Activated T-helper 17 cell treated with anti-CD3 and anti-CD28 coated beads, Interleukin-2, amount 50 U/mL, for 72 hours (primary cell): ENCODE data around the gene AKIRIN2. TPM values are rescaled to one million over a fixed set of nuclear protein-coding genes. Genes with fewer than 3 reads are reported as not detected.
"Not testable (repeated sequence)": the region's sequence is repeated elsewhere in the genome, so short reads cannot be mapped to it uniquely, and the experiment has no call there.

Source experiments
- ATAC-seq: fragments of 150-1000 bp; cut with Tn5 transposase; replicated peaks from 2 replicates; pipeline ENCODE4 v1.10.0; 2021; ENCODE audit warnings: mild to moderate bottlenecking, moderate library complexity
- H3K27ac Mint-ChIP-seq: one replicate; pipeline ENCODE4 v1.8.0; 2022; ENCODE audit warnings: mixed read lengths
- H3K27me3 Mint-ChIP-seq: one replicate; pipeline ENCODE4 v1.8.0; 2022; ENCODE audit warnings: mixed read lengths
- H3K36me3 Mint-ChIP-seq: one replicate; pipeline ENCODE4 v1.8.0; 2022; ENCODE audit warnings: low read depth, mild to moderate bottlenecking, mixed read lengths
- H3K4me1 Mint-ChIP-seq: one replicate; pipeline ENCODE4 v1.8.0; 2022; ENCODE audit warnings: mixed read lengths
- H3K4me3 Mint-ChIP-seq: one replicate; pipeline ENCODE4 v1.8.0; 2022; ENCODE audit warnings: mild to moderate bottlenecking, mixed read lengths
- H3K9me3 Mint-ChIP-seq: one replicate; pipeline ENCODE4 v1.8.0; 2022; ENCODE audit warnings: mixed read lengths
- total RNA-seq, 2 donors: library from RNA; stranded (reverse); gene quantifications; one replicate each; pipeline ENCODE4 v1.2.3, GENCODE V29; 2022

Gene AKIRIN2
- total RNA-seq, 2 donors from 2014 or later = 80.5 to 82.2 TPM

GRCh38 chr6:87724983-87725811 lies 23.2 kb upstream of the AKIRIN2 start:
- Mint-ChIP-seq H3K4me1 (peaks cover 38% of the 10 kb centered on the region), H3K27me3 (no peaks in the 10 kb centered on the region), H3K9me3 (no peaks in the 10 kb centered on the region), H3K27ac (peak overlapping the region; percentile 25), H3K36me3 (no peaks in the 10 kb centered on the region), H3K4me3 (peak overlapping the region; percentile 47)
- ATAC-seq = peak; percentile 56

GRCh38 chr6:87723170-87724078 lies 21.4 kb upstream of the AKIRIN2 start:
- Mint-ChIP-seq H3K27ac (no peak overlapping the region), H3K4me1 (peaks cover 30% of the 10 kb centered on the region), H3K4me3 (peak overlapping the region; percentile 50), H3K9me3 (no peaks in the 10 kb centered on the region), H3K36me3 (no peaks in the 10 kb centered on the region), H3K27me3 (no peaks in the 10 kb centered on the region)
- peak; percentile 62 for ATAC-seq

- no peak for ATAC-seq
- H3K27me3 Mint-ChIP-seq = no peaks in the 10 kb centered on the region
- H3K27ac Mint-ChIP-seq = no peak overlapping the region
- peaks cover 31% of the 10 kb centered on the region for H3K4me1 Mint-ChIP-seq
- peak overlapping the region; percentile 50 for H3K4me3 Mint-ChIP-seq
- H3K36me3 Mint-ChIP-seq = no peaks in the 10 kb centered on the region
- no peaks in the 10 kb centered on the region for H3K9me3 Mint-ChIP-seq
Measured at GRCh38 chr6:87722540-87723169, 20.6 kb upstream of the AKIRIN2 start.

DNA sequence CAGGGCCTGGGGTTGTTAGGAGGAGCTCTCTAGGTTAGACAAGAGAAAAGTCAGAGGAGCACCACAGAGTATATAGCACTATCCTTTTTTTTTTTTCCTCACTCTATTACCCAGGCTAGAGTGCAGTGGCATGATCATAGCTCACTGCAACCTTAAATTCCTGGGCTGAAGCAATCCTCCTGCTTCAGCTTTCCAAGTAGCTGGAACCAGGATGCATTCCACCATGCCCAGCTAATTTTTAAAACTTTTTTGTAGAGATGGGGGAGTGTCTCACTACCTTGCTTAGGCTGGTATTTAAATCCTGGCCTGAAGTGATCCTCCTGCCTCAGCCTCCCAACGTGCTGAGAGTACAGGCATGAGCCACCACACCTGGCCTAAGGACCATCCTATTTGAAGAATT lies 19.3 kb upstream of the AKIRIN2 start:
- Mint-ChIP-seq H3K4me1 (peaks cover 29% of the 10 kb centered on the region), H3K4me3 (no peak overlapping the region), H3K27me3 (no peaks in the 10 kb centered on the region), H3K36me3 (no peaks in the 10 kb centered on the region), H3K27ac (no peak overlapping the region), H3K9me3 (no peaks in the 10 kb centered on the region)
- ATAC-seq = no peak

- ATAC-seq = peak; percentile 56
- Mint-ChIP-seq H3K27ac (peak overlapping the region; percentile 36), H3K9me3 (no peaks in the 10 kb centered on the region), H3K4me3 (no peak overlapping the region), H3K4me1 (peaks cover 26% of the 10 kb centered on the region), H3K27me3 (no peaks in the 10 kb centered on the region), H3K36me3 (no peaks in the 10 kb centered on the region)
Measured at GRCh38 chr6:87718662-87719433, 16.8 kb upstream of the AKIRIN2 start.

DNA sequence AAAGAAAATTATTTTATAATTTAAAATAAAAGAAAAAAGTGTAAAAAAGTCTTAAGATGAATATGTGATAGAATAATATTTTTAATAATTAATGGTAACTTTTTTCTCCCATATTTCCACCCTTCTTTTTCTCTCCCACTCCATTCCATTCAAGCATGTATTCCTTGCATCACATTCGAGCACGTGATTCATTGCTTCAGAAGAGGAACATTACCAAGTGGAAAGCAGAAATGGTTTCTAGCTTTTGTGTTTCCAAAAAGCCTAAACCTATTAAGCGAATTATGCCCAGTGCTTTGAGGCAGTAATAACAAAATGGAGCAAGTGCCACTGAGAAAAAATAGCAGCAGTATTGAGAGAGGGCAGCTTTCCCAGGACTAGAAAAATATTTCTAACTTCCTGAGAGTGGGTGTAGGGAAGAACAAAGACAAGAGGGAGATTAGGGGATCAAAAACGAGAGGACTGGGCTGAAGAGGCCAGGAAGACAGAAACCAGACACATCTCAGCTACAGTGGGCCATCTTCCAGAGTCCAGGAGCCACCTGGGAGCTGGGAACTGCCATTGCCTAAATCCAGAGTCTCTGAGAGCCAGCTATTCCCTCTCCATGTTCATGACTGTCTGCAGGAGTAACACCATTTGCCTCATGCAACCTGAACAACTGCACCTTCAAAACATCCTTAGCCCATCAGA lies 15.0 kb upstream of the AKIRIN2 start:
- H3K4me1 Mint-ChIP-seq = peaks cover 13% of the 10 kb centered on the region
- no peaks in the 10 kb centered on the region for H3K36me3 Mint-ChIP-seq
- no peak overlapping the region for H3K4me3 Mint-ChIP-seq
- no peak for ATAC-seq
- H3K27me3 Mint-ChIP-seq = no peaks in the 10 kb centered on the region
- no peak overlapping the region for H3K27ac Mint-ChIP-seq
- H3K9me3 Mint-ChIP-seq = no peaks in the 10 kb centered on the region

DNA sequence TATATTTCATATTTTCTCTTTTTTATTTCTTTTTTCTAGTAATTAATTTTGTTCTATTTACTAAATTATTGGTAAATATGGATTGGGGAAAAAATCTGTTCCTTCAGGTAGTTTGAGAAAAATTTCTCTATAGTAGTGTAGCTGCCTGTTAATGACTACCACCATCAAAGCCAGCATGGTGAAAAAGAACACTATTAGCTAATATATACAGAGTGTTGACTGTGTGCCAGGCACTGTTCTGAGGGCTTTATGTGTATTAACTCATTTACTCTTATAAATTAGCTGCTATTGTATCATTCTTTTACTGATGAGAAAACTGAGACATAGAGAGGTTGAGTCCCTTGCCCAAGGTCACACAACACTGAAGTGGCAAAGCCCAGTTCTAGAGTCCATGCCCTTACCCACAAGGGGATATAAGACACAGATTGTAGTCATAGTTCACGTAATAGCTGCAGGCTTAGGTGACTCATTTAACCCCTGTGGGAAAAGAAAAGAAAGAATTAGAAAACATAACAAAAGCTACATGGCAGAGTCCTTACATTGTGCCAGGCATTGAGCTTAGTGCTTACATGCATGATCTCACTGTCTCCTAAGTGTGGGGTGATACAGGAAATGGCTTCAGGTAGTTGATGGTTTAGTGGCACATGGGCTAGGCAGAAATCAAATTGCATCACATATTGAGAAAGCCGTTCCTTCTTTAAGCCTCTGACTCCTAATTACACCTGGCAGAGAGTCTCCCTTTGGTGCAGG lies 12.2 kb upstream of the AKIRIN2 start:
- Mint-ChIP-seq H3K27me3 (no peaks in the 10 kb centered on the region), H3K4me1 (peaks cover 13% of the 10 kb centered on the region), H3K36me3 (no peaks in the 10 kb centered on the region), H3K9me3 (no peaks in the 10 kb centered on the region), H3K27ac (peak overlapping the region; percentile 73), H3K4me3 (peak overlapping the region; percentile 19)
- ATAC-seq = peak; percentile 86

GRCh38 chr6:87712713-87713112 lies 10.7 kb upstream of the AKIRIN2 start:
- not testable (repeated sequence) for H3K4me3 Mint-ChIP-seq, ATAC-seq, H3K4me1 Mint-ChIP-seq, H3K36me3 Mint-ChIP-seq, H3K9me3 Mint-ChIP-seq, H3K27me3 Mint-ChIP-seq, H3K27ac Mint-ChIP-seq

DNA sequence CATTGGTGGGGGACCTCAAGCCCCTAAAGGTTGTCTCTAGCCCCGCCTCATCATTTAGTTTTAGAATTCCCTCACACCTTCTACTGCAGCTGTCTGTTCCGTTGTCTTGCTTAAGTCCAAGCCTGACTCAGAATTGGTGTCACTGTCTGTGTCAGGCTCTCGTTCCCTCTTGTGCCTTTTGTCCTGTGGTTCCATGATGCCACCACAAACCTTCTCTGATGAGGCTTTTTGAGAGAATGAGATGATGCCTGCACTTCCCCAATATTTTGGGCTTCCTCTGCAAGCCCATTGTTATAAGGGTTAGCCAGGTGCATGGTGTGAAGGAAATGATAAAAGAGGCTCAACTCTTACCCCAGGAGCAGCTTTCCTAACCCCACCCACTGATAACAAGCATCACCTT lies 8.1 kb upstream of the AKIRIN2 start:
- peak; percentile 15 for ATAC-seq
- Mint-ChIP-seq H3K27me3 (no peaks in the 10 kb centered on the region), H3K9me3 (no peaks in the 10 kb centered on the region), H3K4me3 (no peak overlapping the region), H3K27ac (no peak overlapping the region), H3K36me3 (no peaks in the 10 kb centered on the region), H3K4me1 (peaks cover 14% of the 10 kb centered on the region)

- not testable (repeated sequence) for H3K27ac Mint-ChIP-seq, H3K36me3 Mint-ChIP-seq, H3K27me3 Mint-ChIP-seq, ATAC-seq, H3K9me3 Mint-ChIP-seq, H3K4me3 Mint-ChIP-seq, H3K4me1 Mint-ChIP-seq
Measured at GRCh38 chr6:87708581-87709427, 6.8 kb upstream of the AKIRIN2 start.

DNA sequence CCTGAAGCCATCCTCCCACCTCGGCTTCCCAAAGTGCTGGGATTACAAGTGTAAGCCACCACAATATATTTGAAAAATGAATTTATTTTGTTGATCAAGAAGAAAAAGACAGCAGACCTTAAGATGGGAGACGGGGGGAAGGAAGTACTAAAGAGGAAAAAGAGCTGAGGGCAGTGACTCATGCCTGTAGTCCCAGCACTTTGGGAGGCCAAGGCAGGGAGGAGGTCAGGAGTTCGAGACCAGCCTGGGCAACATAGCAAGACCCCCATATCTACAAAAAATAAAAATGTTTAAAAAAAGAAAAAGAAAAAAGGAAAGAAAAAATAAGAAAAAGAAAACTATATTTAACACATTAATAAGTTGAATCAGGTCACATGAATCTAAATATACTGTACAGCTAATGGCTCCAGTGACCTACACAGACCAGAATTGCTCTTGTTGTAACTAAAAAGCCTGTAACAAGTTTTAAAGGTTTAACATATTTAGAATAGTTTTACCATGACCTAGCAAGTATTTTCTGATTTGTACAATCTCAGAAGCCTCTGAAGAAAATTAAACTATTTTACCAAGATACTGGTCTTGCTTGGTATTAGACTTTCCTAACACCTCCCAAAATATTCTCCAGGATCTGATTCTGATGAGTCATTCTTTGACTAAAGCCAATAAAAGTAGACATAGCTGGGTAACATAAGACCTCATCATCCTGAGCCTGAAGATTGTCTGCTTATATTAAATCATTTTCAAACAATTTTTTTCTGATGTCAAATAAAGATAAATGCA lies 4.3 kb upstream of the AKIRIN2 start:
- Mint-ChIP-seq H3K4me3 (no peak overlapping the region), H3K27me3 (no peaks in the 10 kb centered on the region), H3K36me3 (no peaks in the 10 kb centered on the region), H3K27ac (peak overlapping the region; percentile 40), H3K9me3 (no peaks in the 10 kb centered on the region), H3K4me1 (peaks cover 13% of the 10 kb centered on the region)
- ATAC-seq = no peak
